ENCODE measurements around the gene CHD6.

DNA sequence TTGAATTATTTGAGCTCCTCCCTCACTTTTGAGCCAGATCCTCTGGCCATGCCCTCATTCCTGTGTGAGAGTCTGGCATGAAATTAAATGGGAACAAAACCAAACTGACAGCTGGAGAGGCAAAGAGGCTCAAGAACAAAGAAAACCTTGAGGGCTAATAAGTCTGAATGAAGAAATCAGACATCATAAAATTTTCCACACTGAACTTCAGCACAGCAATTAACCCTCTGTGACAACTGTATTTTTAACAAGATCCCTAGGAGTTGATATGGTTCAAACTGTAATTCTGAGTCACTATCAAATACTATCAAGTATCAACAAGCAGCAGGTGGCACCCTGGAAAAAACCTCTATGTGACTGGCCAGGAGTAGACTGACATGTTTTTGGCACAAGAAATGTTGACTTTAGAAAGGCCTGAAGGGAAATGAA lies 142.2 kb downstream of the CHD6 start:
- TF ChIP-seq, protein P1, sequence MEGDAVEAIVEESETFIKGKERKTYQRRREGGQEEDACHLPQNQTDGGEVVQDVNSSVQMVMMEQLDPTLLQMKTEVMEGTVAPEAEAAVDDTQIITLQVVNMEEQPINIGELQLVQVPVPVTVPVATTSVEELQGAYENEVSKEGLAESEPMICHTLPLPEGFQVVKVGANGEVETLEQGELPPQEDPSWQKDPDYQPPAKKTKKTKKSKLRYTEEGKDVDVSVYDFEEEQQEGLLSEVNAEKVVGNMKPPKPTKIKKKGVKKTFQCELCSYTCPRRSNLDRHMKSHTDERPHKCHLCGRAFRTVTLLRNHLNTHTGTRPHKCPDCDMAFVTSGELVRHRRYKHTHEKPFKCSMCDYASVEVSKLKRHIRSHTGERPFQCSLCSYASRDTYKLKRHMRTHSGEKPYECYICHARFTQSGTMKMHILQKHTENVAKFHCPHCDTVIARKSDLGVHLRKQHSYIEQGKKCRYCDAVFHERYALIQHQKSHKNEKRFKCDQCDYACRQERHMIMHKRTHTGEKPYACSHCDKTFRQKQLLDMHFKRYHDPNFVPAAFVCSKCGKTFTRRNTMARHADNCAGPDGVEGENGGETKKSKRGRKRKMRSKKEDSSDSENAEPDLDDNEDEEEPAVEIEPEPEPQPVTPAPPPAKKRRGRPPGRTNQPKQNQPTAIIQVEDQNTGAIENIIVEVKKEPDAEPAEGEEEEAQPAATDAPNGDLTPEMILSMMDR (IDR thresholded peaks at IDR 0.05): no peak
- no peak for TF ChIP-seq POLR2A (IDR thresholded peaks at IDR 0.05)

All from heart left ventricle (tissue), 13 donors.